ENCODE measurements around the gene EXOSC5.

DNA sequence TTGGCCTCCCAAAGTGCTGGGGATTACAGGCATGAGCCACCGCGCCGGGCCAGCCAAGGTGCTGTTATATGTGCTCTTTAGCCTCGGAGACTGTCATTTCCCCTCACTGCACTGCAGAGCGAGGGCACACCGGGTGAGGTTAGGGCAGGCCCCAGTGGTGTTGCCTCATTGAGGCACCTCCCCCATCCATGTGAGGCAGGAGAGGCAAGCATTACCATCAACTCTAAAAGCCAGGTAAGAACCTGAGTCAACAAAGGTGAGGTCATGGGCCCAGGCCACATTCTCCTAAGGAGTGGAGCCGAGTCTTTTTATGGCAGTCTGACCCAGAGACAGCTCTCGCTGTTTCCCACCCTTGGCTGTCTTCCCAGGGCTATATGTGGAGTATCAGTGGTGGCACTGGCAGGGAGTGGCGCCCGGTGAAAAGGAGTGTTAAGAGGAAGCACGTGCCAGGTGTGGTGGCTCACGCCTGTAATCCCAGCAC lies 19.1 kb upstream of the EXOSC5 start:
- TF ChIP-seq, protein P1, sequence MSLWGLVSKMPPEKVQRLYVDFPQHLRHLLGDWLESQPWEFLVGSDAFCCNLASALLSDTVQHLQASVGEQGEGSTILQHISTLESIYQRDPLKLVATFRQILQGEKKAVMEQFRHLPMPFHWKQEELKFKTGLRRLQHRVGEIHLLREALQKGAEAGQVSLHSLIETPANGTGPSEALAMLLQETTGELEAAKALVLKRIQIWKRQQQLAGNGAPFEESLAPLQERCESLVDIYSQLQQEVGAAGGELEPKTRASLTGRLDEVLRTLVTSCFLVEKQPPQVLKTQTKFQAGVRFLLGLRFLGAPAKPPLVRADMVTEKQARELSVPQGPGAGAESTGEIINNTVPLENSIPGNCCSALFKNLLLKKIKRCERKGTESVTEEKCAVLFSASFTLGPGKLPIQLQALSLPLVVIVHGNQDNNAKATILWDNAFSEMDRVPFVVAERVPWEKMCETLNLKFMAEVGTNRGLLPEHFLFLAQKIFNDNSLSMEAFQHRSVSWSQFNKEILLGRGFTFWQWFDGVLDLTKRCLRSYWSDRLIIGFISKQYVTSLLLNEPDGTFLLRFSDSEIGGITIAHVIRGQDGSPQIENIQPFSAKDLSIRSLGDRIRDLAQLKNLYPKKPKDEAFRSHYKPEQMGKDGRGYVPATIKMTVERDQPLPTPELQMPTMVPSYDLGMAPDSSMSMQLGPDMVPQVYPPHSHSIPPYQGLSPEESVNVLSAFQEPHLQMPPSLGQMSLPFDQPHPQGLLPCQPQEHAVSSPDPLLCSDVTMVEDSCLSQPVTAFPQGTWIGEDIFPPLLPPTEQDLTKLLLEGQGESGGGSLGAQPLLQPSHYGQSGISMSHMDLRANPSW (CRISPR knock-in tag; IDR thresholded peaks at IDR 0.05; ENCODE audit: borderline replicate concordance) = no peak
- TF ChIP-seq TCF12 (IDR thresholded peaks at IDR 0.05) (no peak), TCF12 (CRISPR knock-in tag; IDR thresholded peaks at IDR 0.05) (no peak), FIP1L1 (IDR thresholded peaks at IDR 0.05; ENCODE audit: borderline replicate concordance, insufficient read depth, low read depth, low read length) (no peak), ZNF232 (CRISPR knock-in tag; IDR thresholded peaks at IDR 0.05; ENCODE audit: borderline replicate concordance) (no peak), POLR2A (IDR thresholded peaks at IDR 0.05; ENCODE audit: insufficient read depth in 1 of 2, low read depth in 2 of 2, low read length in 2 of 2) (no peak), U2AF2 (IDR thresholded peaks at IDR 0.05; ENCODE audit: low read depth, low read length) (no peak)
- TF ChIP-seq, protein P2, sequence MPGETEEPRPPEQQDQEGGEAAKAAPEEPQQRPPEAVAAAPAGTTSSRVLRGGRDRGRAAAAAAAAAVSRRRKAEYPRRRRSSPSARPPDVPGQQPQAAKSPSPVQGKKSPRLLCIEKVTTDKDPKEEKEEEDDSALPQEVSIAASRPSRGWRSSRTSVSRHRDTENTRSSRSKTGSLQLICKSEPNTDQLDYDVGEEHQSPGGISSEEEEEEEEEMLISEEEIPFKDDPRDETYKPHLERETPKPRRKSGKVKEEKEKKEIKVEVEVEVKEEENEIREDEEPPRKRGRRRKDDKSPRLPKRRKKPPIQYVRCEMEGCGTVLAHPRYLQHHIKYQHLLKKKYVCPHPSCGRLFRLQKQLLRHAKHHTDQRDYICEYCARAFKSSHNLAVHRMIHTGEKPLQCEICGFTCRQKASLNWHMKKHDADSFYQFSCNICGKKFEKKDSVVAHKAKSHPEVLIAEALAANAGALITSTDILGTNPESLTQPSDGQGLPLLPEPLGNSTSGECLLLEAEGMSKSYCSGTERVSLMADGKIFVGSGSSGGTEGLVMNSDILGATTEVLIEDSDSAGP (CRISPR knock-in tag; IDR thresholded peaks at IDR 0.05; ENCODE audit: borderline replicate concordance) = no peak
